Measurements from ENCODE around the gene IFT25.

Gene IFT25

GRCh38 chr1:53896635-53897229, 48.8 kb downstream of the IFT25 start:
- no peak overlapping the region for H3K27ac ChIP-seq (ENCODE audit: low read depth, low read length, severe bottlenecking)
- H3K9me3 ChIP-seq (ENCODE audit: control insufficient read depth, low read length): no peaks in the 10 kb centered on the region
- H3K4me3 ChIP-seq (ENCODE audit: extremely low read depth, insufficient read depth, low read length, poor library complexity, severe bottlenecking): no peak overlapping the region
- H3K36me3 ChIP-seq (ENCODE audit: control insufficient read depth, insufficient read depth, low read length): no peaks in the 10 kb centered on the region
- 88 to 100% methylated on average over 2 of the region's 2 CpGs for WGBS, 2 experiments (ENCODE audit: insufficient coverage in 2 of 2)
- H3K4me1 ChIP-seq (ENCODE audit: control insufficient read depth, insufficient read depth, low read length, poor library complexity, severe bottlenecking): no peaks in the 10 kb centered on the region

- H3K27ac ChIP-seq (ENCODE audit: low read depth, low read length, severe bottlenecking): no peak overlapping the region
- H3K4me3 ChIP-seq (ENCODE audit: extremely low read depth, insufficient read depth, low read length, poor library complexity, severe bottlenecking): no peak overlapping the region
- WGBS, 2 experiments (ENCODE audit: insufficient coverage in 2 of 2): 95% methylated on average over 6 of the region's 6 CpGs
- H3K4me1 ChIP-seq (ENCODE audit: control insufficient read depth, insufficient read depth, low read length, poor library complexity, severe bottlenecking): no peaks in the 10 kb centered on the region
- no peaks in the 10 kb centered on the region for H3K9me3 ChIP-seq (ENCODE audit: control insufficient read depth, low read length)
- H3K36me3 ChIP-seq (ENCODE audit: control insufficient read depth, insufficient read depth, low read length): no peaks in the 10 kb centered on the region
Measured at GRCh38 chr1:53895421-53895820, 50.1 kb downstream of the IFT25 start.

GRCh38 chr1:53894644-53895043, 50.9 kb downstream of the IFT25 start:
- WGBS, 2 experiments (ENCODE audit: insufficient coverage in 2 of 2): 96 to 97% methylated on average over 5 of the region's 5 CpGs
- no peaks in the 10 kb centered on the region for H3K36me3 ChIP-seq (ENCODE audit: control insufficient read depth, insufficient read depth, low read length)
- H3K9me3 ChIP-seq (ENCODE audit: control insufficient read depth, low read length): no peaks in the 10 kb centered on the region
- H3K27ac ChIP-seq (ENCODE audit: low read depth, low read length, severe bottlenecking): no peak overlapping the region
- peaks cover 2% of the 10 kb centered on the region for H3K4me1 ChIP-seq (ENCODE audit: control insufficient read depth, insufficient read depth, low read length, poor library complexity, severe bottlenecking)
- H3K4me3 ChIP-seq (ENCODE audit: extremely low read depth, insufficient read depth, low read length, poor library complexity, severe bottlenecking): no peak overlapping the region

GRCh38 chr1:53893999-53894636, 51.4 kb downstream of the IFT25 start, which contains the start of gene DIO1:
DIO1 (plus strand) TSS chr1:53894187; CDS start chr1:53894211, 24 bp downstream.
- Histone ChIP-seq H3K9me3 (ENCODE audit: control insufficient read depth, low read length) (no peaks in the 10 kb centered on the region), H3K4me3 (ENCODE audit: extremely low read depth, insufficient read depth, low read length, poor library complexity, severe bottlenecking) (no peak within 1 kb of the TSS), H3K27ac (ENCODE audit: low read depth, low read length, severe bottlenecking) (no peak within 1 kb of the TSS), H3K4me1 (ENCODE audit: control insufficient read depth, insufficient read depth, low read length, poor library complexity, severe bottlenecking) (peaks cover 2% of the 10 kb centered on the region), H3K36me3 (ENCODE audit: control insufficient read depth, insufficient read depth, low read length) (no peaks in the 10 kb centered on the region)
- 84 to 89% methylated on average over 11 to 14 of the region's 14 CpGs for WGBS, 2 experiments (ENCODE audit: insufficient coverage in 2 of 2)

- no peak overlapping the region for H3K27ac ChIP-seq (ENCODE audit: low read depth, low read length, severe bottlenecking)
- no peak overlapping the region for H3K4me3 ChIP-seq (ENCODE audit: extremely low read depth, insufficient read depth, low read length, poor library complexity, severe bottlenecking)
- peaks cover 2% of the 10 kb centered on the region for H3K4me1 ChIP-seq (ENCODE audit: control insufficient read depth, insufficient read depth, low read length, poor library complexity, severe bottlenecking)
- H3K9me3 ChIP-seq (ENCODE audit: control insufficient read depth, low read length): no peaks in the 10 kb centered on the region
- 100% methylated on average over 1 of the region's 5 CpGs; no CpG with 5 or more reads in 1 of the 2 experiments for WGBS, 2 experiments (ENCODE audit: insufficient coverage in 2 of 2)
- H3K36me3 ChIP-seq (ENCODE audit: control insufficient read depth, insufficient read depth, low read length): no peaks in the 10 kb centered on the region
Measured at GRCh38 chr1:53892911-53893310, 52.6 kb downstream of the IFT25 start.

- Histone ChIP-seq H3K4me3 (ENCODE audit: extremely low read depth, insufficient read depth, low read length, poor library complexity, severe bottlenecking) (no peak overlapping the region), H3K4me1 (ENCODE audit: control insufficient read depth, insufficient read depth, low read length, poor library complexity, severe bottlenecking) (peaks cover 2% of the 10 kb centered on the region), H3K9me3 (ENCODE audit: control insufficient read depth, low read length) (no peaks in the 10 kb centered on the region), H3K36me3 (ENCODE audit: control insufficient read depth, insufficient read depth, low read length) (no peaks in the 10 kb centered on the region), H3K27ac (ENCODE audit: low read depth, low read length, severe bottlenecking) (no peak overlapping the region)
- 100% methylated on average over 1 of the region's 2 CpGs; no CpG with 5 or more reads in 1 of the 2 experiments for WGBS, 2 experiments (ENCODE audit: insufficient coverage in 2 of 2)
Measured at GRCh38 chr1:53891678-53892077, 53.8 kb downstream of the IFT25 start.

- Histone ChIP-seq H3K4me1 (ENCODE audit: control insufficient read depth, insufficient read depth, low read length, poor library complexity, severe bottlenecking) (peaks cover 2% of the 10 kb centered on the region), H3K27ac (ENCODE audit: low read depth, low read length, severe bottlenecking) (no peak overlapping the region), H3K36me3 (ENCODE audit: control insufficient read depth, insufficient read depth, low read length) (peaks cover 2% of the 10 kb centered on the region), H3K4me3 (ENCODE audit: extremely low read depth, insufficient read depth, low read length, poor library complexity, severe bottlenecking) (no peak overlapping the region), H3K9me3 (ENCODE audit: control insufficient read depth, low read length) (no peaks in the 10 kb centered on the region)
- 93 to 100% methylated on average over 2 of the region's 2 CpGs for WGBS, 2 experiments (ENCODE audit: insufficient coverage in 2 of 2)
Measured at GRCh38 chr1:53891018-53891417, 54.5 kb downstream of the IFT25 start.

GRCh38 chr1:53890522-53890941, 55.0 kb downstream of the IFT25 start:
- Histone ChIP-seq H3K36me3 (ENCODE audit: control insufficient read depth, insufficient read depth, low read length) (peaks cover 4% of the 10 kb centered on the region), H3K27ac (ENCODE audit: low read depth, low read length, severe bottlenecking) (no peak overlapping the region), H3K4me3 (ENCODE audit: extremely low read depth, insufficient read depth, low read length, poor library complexity, severe bottlenecking) (no peak overlapping the region), H3K4me1 (ENCODE audit: control insufficient read depth, insufficient read depth, low read length, poor library complexity, severe bottlenecking) (peaks cover 2% of the 10 kb centered on the region), H3K9me3 (ENCODE audit: control insufficient read depth, low read length) (no peaks in the 10 kb centered on the region)
- 91 to 94% methylated on average over 6 of the region's 7 CpGs for WGBS, 2 experiments (ENCODE audit: insufficient coverage in 2 of 2)

GRCh38 chr1:53889304-53890298, 55.9 kb downstream of the IFT25 start, which contains the start of gene YIPF1:
YIPF1 (minus strand) TSS chr1:53889797; CDS start chr1:53888937, 860 bp downstream.
- Histone ChIP-seq H3K9me3 (ENCODE audit: control insufficient read depth, low read length) (no peaks in the 10 kb centered on the region), H3K27ac (ENCODE audit: low read depth, low read length, severe bottlenecking) (no peak within 1 kb of the TSS), H3K36me3 (ENCODE audit: control insufficient read depth, insufficient read depth, low read length) (peaks cover 8% of the 10 kb centered on the region), H3K4me1 (ENCODE audit: control insufficient read depth, insufficient read depth, low read length, poor library complexity, severe bottlenecking) (peaks cover 2% of the 10 kb centered on the region), H3K4me3 (ENCODE audit: extremely low read depth, insufficient read depth, low read length, poor library complexity, severe bottlenecking) (peak within 1 kb of the TSS; percentile 88)
- 5 to 10% methylated on average over 39 to 50 of the region's 62 CpGs for WGBS, 2 experiments (ENCODE audit: insufficient coverage in 2 of 2)

- no peak overlapping the region for H3K4me3 ChIP-seq (ENCODE audit: extremely low read depth, insufficient read depth, low read length, poor library complexity, severe bottlenecking)
- H3K27ac ChIP-seq (ENCODE audit: low read depth, low read length, severe bottlenecking): no peak overlapping the region
- peaks cover 2% of the 10 kb centered on the region for H3K4me1 ChIP-seq (ENCODE audit: control insufficient read depth, insufficient read depth, low read length, poor library complexity, severe bottlenecking)
- WGBS, 2 experiments (ENCODE audit: insufficient coverage in 2 of 2): 100% methylated on average over 1 of the region's 2 CpGs
- no peaks in the 10 kb centered on the region for H3K9me3 ChIP-seq (ENCODE audit: control insufficient read depth, low read length)
- H3K36me3 ChIP-seq (ENCODE audit: control insufficient read depth, insufficient read depth, low read length): peaks cover 11% of the 10 kb centered on the region
Measured at GRCh38 chr1:53888681-53889080, 56.8 kb downstream of the IFT25 start.

Data from mesodermal cell (in vitro differentiated cells).